HepG2 (cell line): Measurements from ENCODE around the gene DPEP3. TPM values are rescaled to one million over a fixed set of nuclear protein-coding genes. Genes with fewer than 3 reads are reported as not detected.

Experiments used
- AHR ChIP-seq: IDR thresholded peaks from 2 replicates; pipeline ENCODE4 v1.6.1; 2018; ENCODE audit warnings: missing genetic modification reagents, missing compliant biosample characterization
- FIP1L1 ChIP-seq: fragments of 200-400 bp; formaldehyde crosslinking; IDR thresholded peaks from 2 replicates; pipeline ENCODE4 v1.6.1; 2018; ENCODE audit warnings: low read depth, mild to moderate bottlenecking, low read length, moderate library complexity, borderline replicate concordance; ENCODE audit not compliant: insufficient read depth
- GATAD1 ChIP-seq: IDR thresholded peaks from 2 replicates; pipeline ENCODE4 v1.6.1; 2016; ENCODE audit warnings: missing genetic modification reagents, missing compliant biosample characterization
- HDAC1 ChIP-seq: sonication (generic); formaldehyde crosslinking; IDR thresholded peaks from 2 replicates; pipeline ENCODE4 v1.5.1; 2020; ENCODE audit warnings: mild to moderate bottlenecking, missing genetic modification reagents
- HIVEP1 ChIP-seq: sonication (generic); formaldehyde crosslinking; IDR thresholded peaks from 2 replicates; pipeline ENCODE4 v1.4.0; 2020; ENCODE audit warnings: mild to moderate bottlenecking, missing genetic modification reagents
- HNF4A ChIP-seq: sonication (generic); formaldehyde crosslinking; IDR thresholded peaks from 2 replicates; pipeline ENCODE4 v1.4.0; 2020; ENCODE audit warnings: missing genetic modification reagents
- HOXA7 ChIP-seq: sonication (generic); formaldehyde crosslinking; IDR thresholded peaks from 2 replicates; pipeline ENCODE4 v1.8.1; 2022; ENCODE audit warnings: mild to moderate bottlenecking, missing genetic modification reagents, moderate library complexity
- NAIF1 ChIP-seq: sonication (generic); formaldehyde crosslinking; IDR thresholded peaks from 2 replicates; pipeline ENCODE4 v1.5.0; 2020; ENCODE audit warnings: mild to moderate bottlenecking, missing genetic modification reagents, borderline replicate concordance
- NR1H2 ChIP-seq: sonication (generic); formaldehyde crosslinking; IDR thresholded peaks from 2 replicates; pipeline ENCODE4 v1.8.1; 2022; ENCODE audit warnings: low read depth, missing genetic modification reagents, borderline replicate concordance
- RBM22 ChIP-seq: fragments of 200-400 bp; formaldehyde crosslinking; optimal IDR thresholded peaks from 2 replicates; pipeline ENCODE3; 2017; ENCODE audit warnings: mild to moderate bottlenecking, low read length, moderate library complexity
- ZNF121 ChIP-seq: sonication (generic); formaldehyde crosslinking; IDR thresholded peaks from 2 replicates; pipeline ENCODE4 v1.5.0; 2020; ENCODE audit warnings: mild to moderate bottlenecking, missing genetic modification reagents
- ZNF235 ChIP-seq: sonication (generic); formaldehyde crosslinking; IDR thresholded peaks from 2 replicates; pipeline ENCODE4 v1.8.1; 2023; ENCODE audit warnings: mild to moderate bottlenecking, missing genetic modification reagents, borderline replicate concordance
- ZNF296 ChIP-seq: sonication (generic); formaldehyde crosslinking; conservative IDR thresholded peaks from 2 replicates; pipeline ENCODE4 v1.5.0; 2020; ENCODE audit warnings: mild to moderate bottlenecking, missing genetic modification reagents
- ZNF326 ChIP-seq: sonication (generic); formaldehyde crosslinking; IDR thresholded peaks from 2 replicates; pipeline ENCODE4 v1.4.0; 2020; ENCODE audit warnings: missing genetic modification reagents, borderline replicate concordance
- ZNF337 ChIP-seq: sonication (generic); formaldehyde crosslinking; IDR thresholded peaks from 2 replicates; pipeline ENCODE4 v1.5.1; 2020; ENCODE audit warnings: missing genetic modification reagents, low read depth, mild to moderate bottlenecking, borderline replicate concordance
- ZNF34 ChIP-seq: sonication (generic); formaldehyde crosslinking; IDR thresholded peaks from 2 replicates; pipeline ENCODE4 v1.4.0; 2020; ENCODE audit warnings: mild to moderate bottlenecking, missing genetic modification reagents, borderline replicate concordance
- ZNF367 ChIP-seq: sonication (generic); formaldehyde crosslinking; IDR thresholded peaks from 2 replicates; pipeline ENCODE4 v1.4.0; 2020; ENCODE audit warnings: missing genetic modification reagents, borderline replicate concordance
- ZNF720 ChIP-seq: sonication (generic); formaldehyde crosslinking; IDR thresholded peaks from 2 replicates; pipeline ENCODE4 v1.4.0; 2020; ENCODE audit warnings: missing genetic modification reagents
- ZNF773 ChIP-seq: sonication (generic); formaldehyde crosslinking; IDR thresholded peaks from 2 replicates; pipeline ENCODE4 v1.4.0; 2020; ENCODE audit warnings: missing genetic modification reagents, borderline replicate concordance
- polyA plus RNA-seq, 8 experiments: library from polyadenylated mRNA; depleted of rRNA in 3 of 8; stranded (reverse) in 7 of 8; unstranded in 1 of 8; fragments of >200 nt; fragmentation: Illumina TruSeq in 4 of 8; extraction: Trizol in 4 of 8; gene quantifications; 2 replicates each; pipeline versions ENCODE4 v1.2.1 to v1.2.3, GENCODE V29; 2011 to 2016; ENCODE audit warnings: low read depth in 4 of 8, missing spikeins in 1 of 8, mixed read lengths in 1 of 8; ENCODE audit not compliant: insufficient read depth in 1 of 8
- total RNA-seq, 5 experiments: library from RNA; depleted of rRNA; stranded (reverse); fragments of >200 nt; fragmentation: Illumina TruSeq; extraction: Trizol; gene quantifications; 2 replicates each; pipeline ENCODE4 v1.2.3, GENCODE V29; 2016; ENCODE audit warnings: low read depth in 1 of 5
- TF ChIP-seq, protein P1 (sequence below): IDR thresholded peaks from 2 replicates; pipeline ENCODE4 v1.6.1; 2016; ENCODE audit warnings: mild to moderate bottlenecking, missing biosample characterization, missing genetic modification reagents
- TF ChIP-seq, protein P2 (sequence below), 2 experiments: sonication (generic) in 1 of 2; formaldehyde crosslinking in 1 of 2; IDR thresholded peaks; 2 replicates each; pipeline versions ENCODE4 v1.4.0 to v1.6.1; 2016 to 2020; ENCODE audit warnings: borderline replicate concordance in 1 of 2, low read depth in 1 of 2, mild to moderate bottlenecking in 1 of 2, missing genetic modification reagents in 1 of 2
- TF ChIP-seq, protein P3 (sequence below): sonication (generic); formaldehyde crosslinking; IDR thresholded peaks from 2 replicates; pipeline ENCODE4 v1.9.0; 2021; ENCODE audit warnings: missing genetic modification reagents, borderline replicate concordance

Gene DPEP3
- total and polyA plus RNA-seq, 2 of the 13 experiments (the other 11 are each of a cell fraction or from before 2014, with no cell fraction given) = not detected

DNA sequence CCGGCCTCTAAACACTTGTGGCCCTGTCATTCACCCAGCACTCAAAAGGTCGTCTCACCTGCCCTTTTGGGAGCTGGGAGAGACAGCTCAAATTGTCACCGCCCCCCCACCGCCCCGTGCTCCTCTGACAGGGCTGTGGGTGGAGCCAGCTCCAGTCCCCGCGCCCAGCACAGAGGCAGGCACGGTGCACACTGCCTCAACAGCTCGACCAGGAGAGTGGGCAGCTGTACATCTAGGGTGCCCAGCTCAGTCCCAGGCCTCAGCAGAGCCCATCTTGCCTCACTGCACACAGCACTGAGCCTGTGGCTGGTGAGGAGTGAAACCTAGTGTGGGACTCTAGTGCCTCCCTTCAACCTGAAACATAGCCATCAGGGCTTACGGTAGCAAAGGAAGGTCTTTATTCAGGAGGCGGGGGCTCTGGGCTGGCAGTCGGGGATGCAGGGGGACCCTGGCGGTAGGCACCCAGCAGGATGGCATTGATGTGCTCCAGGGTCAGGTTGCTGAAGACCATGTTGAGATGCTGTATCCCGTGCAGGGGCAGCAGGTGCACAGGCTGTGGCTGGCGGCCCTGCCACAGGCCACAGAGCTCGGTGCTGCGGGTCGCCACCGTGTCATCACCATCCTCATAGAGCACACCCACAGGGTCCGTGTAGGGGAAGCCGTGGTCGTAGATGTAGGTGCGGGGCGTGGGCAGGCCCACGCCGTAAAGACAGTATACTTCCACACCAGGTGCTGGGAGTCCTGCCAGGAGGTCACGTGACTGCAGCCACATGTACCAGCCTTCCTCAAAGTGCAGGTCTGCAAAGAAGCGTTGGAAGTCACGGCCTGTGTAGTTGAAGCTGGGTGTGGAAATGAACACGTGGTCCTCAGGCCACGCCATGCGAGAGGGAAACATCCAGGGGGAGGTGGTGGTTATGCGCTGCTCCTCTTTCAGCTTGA, 40.5 kb downstream of the DPEP3 start (continued):
- TF ChIP-seq HIVEP1 (CRISPR knock-in tag) = no peak
- TF ChIP-seq ZNF121 = no peak
- no peak for TF ChIP-seq ZNF235 (CRISPR knock-in tag)
- no peak for TF ChIP-seq HOXA7 (CRISPR knock-in tag)
- peak; percentile 79 for TF ChIP-seq RBM22
- TF ChIP-seq ZNF296 (CRISPR knock-in tag) = no peak
- TF ChIP-seq HNF4A = no peak
- no peak for TF ChIP-seq ZNF34 (CRISPR knock-in tag)
- TF ChIP-seq AHR (CRISPR knock-in tag) = no peak
- TF ChIP-seq, protein P1, sequence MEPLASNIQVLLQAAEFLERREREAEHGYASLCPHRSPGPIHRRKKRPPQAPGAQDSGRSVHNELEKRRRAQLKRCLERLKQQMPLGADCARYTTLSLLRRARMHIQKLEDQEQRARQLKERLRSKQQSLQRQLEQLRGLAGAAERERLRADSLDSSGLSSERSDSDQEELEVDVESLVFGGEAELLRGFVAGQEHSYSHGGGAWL = no peak
- no peak for TF ChIP-seq HDAC1
- TF ChIP-seq, protein P2, sequence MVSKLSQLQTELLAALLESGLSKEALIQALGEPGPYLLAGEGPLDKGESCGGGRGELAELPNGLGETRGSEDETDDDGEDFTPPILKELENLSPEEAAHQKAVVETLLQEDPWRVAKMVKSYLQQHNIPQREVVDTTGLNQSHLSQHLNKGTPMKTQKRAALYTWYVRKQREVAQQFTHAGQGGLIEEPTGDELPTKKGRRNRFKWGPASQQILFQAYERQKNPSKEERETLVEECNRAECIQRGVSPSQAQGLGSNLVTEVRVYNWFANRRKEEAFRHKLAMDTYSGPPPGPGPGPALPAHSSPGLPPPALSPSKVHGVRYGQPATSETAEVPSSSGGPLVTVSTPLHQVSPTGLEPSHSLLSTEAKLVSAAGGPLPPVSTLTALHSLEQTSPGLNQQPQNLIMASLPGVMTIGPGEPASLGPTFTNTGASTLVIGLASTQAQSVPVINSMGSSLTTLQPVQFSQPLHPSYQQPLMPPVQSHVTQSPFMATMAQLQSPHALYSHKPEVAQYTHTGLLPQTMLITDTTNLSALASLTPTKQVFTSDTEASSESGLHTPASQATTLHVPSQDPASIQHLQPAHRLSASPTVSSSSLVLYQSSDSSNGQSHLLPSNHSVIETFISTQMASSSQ (IDR thresholded peaks at IDR 0.05; ENCODE audit: low read depth) = no peak
- TF ChIP-seq, protein P2 (CRISPR knock-in tag; IDR thresholded peaks at IDR 0.05; ENCODE audit: borderline replicate concordance) = no peak; the same call in 1 of the 2 replicates
- TF ChIP-seq NR1H2 (CRISPR knock-in tag) = no peak
- no peak for TF ChIP-seq FIP1L1
- TF ChIP-seq NAIF1 = no peak
- TF ChIP-seq ZNF367 (CRISPR knock-in tag) = no peak
- TF ChIP-seq ZNF773 = no peak
- TF ChIP-seq ZNF720 (CRISPR knock-in tag) = no peak
- TF ChIP-seq ZNF337 = no peak
- TF ChIP-seq GATAD1 (CRISPR knock-in tag) = no peak
- TF ChIP-seq, protein P3, sequence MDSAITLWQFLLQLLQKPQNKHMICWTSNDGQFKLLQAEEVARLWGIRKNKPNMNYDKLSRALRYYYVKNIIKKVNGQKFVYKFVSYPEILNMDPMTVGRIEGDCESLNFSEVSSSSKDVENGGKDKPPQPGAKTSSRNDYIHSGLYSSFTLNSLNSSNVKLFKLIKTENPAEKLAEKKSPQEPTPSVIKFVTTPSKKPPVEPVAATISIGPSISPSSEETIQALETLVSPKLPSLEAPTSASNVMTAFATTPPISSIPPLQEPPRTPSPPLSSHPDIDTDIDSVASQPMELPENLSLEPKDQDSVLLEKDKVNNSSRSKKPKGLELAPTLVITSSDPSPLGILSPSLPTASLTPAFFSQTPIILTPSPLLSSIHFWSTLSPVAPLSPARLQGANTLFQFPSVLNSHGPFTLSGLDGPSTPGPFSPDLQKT = no peak
- TF ChIP-seq ZNF326 (CRISPR knock-in tag) = peak; percentile 72; the same call in 1 of the 2 replicates
